HepG2 (cell line): Measurements from ENCODE around the gene IQCE. TPM values are rescaled to one million over a fixed set of nuclear protein-coding genes. Genes with fewer than 3 reads are reported as not detected.

Experiments
- ATF3 ChIP-seq: sonication (generic); formaldehyde crosslinking; IDR thresholded peaks from 2 replicates; pipeline ENCODE4 v1.4.0; 2020; ENCODE audit warnings: missing genetic modification reagents
- CEBPB ChIP-seq: IDR thresholded peaks from 2 replicates; pipeline ENCODE4 v1.6.1; 2011; ENCODE audit warnings: low read depth, low read length, improper control_type of control experiment, borderline replicate concordance
- DZIP1 ChIP-seq: sonication (generic); formaldehyde crosslinking; IDR thresholded peaks from 2 replicates; pipeline ENCODE4 v1.5.0; 2020; ENCODE audit warnings: mild to moderate bottlenecking, missing genetic modification reagents
- IRF1 ChIP-seq: sonication (generic); formaldehyde crosslinking; IDR thresholded peaks from 2 replicates; pipeline ENCODE4 v1.4.0; 2020; ENCODE audit warnings: low read depth, mild to moderate bottlenecking, missing genetic modification reagents
- JUNB ChIP-seq: sonication (generic); formaldehyde crosslinking; IDR thresholded peaks from 2 replicates; pipeline ENCODE4 v1.8.0; 2022; ENCODE audit warnings: missing genetic modification reagents, mild to moderate bottlenecking, borderline replicate concordance
- KMT2A ChIP-seq: sonication (generic); formaldehyde crosslinking; IDR thresholded peaks from 2 replicates; pipeline ENCODE4 v1.4.0; 2020; ENCODE audit warnings: missing genetic modification reagents
- MTA1 ChIP-seq: sonication (generic); formaldehyde crosslinking; IDR thresholded peaks from 2 replicates; pipeline ENCODE4 v1.4.0; 2020; ENCODE audit warnings: missing genetic modification reagents, mild to moderate bottlenecking, borderline replicate concordance
- SP5 ChIP-seq: IDR thresholded peaks from 2 replicates; pipeline ENCODE4 v1.6.1; 2016; ENCODE audit warnings: low read depth, borderline replicate concordance
- TIGD3 ChIP-seq: sonication (generic); formaldehyde crosslinking; IDR thresholded peaks from 2 replicates; pipeline ENCODE4 v1.5.1; 2020; ENCODE audit warnings: mild to moderate bottlenecking, missing genetic modification reagents, borderline replicate concordance
- ZBTB37 ChIP-seq: sonication (generic); formaldehyde crosslinking; IDR thresholded peaks from 2 replicates; pipeline ENCODE4 v1.4.0; 2020; ENCODE audit warnings: mild to moderate bottlenecking, missing genetic modification reagents
- ZBTB42 ChIP-seq: sonication (generic); formaldehyde crosslinking; IDR thresholded peaks from 2 replicates; pipeline ENCODE4 v1.5.0; 2020; ENCODE audit warnings: mild to moderate bottlenecking, missing genetic modification reagents
- ZFX ChIP-seq: sonication (generic); formaldehyde crosslinking; IDR thresholded peaks from 2 replicates; pipeline ENCODE4 v1.4.0; 2020; ENCODE audit warnings: mild to moderate bottlenecking, low read depth, missing genetic modification reagents, moderate library complexity
- ZNF224 ChIP-seq: sonication (generic); formaldehyde crosslinking; IDR thresholded peaks from 2 replicates; pipeline ENCODE4 v1.5.0; 2020; ENCODE audit warnings: mild to moderate bottlenecking, missing genetic modification reagents
- ZNF225 ChIP-seq: sonication (generic); formaldehyde crosslinking; IDR thresholded peaks from 2 replicates; pipeline ENCODE4 v1.4.0; 2020; ENCODE audit warnings: mild to moderate bottlenecking, missing genetic modification reagents
- ZNF232 ChIP-seq: sonication (generic); formaldehyde crosslinking; IDR thresholded peaks from 2 replicates; pipeline ENCODE4 v1.4.0; 2020; ENCODE audit warnings: missing genetic modification reagents, borderline replicate concordance
- ZNF333 ChIP-seq: sonication (generic); formaldehyde crosslinking; IDR thresholded peaks from 2 replicates; pipeline ENCODE4 v1.4.0; 2020; ENCODE audit warnings: mild to moderate bottlenecking, missing genetic modification reagents, borderline replicate concordance
- ZNF710 ChIP-seq: sonication (generic); formaldehyde crosslinking; IDR thresholded peaks from 2 replicates; pipeline ENCODE4 v1.5.0; 2020; ENCODE audit warnings: mild to moderate bottlenecking, missing genetic modification reagents, borderline replicate concordance
- ZNF792 ChIP-seq: IDR thresholded peaks from 2 replicates; pipeline ENCODE4 v1.6.1; 2016
- polyA plus RNA-seq, 8 experiments: library from polyadenylated mRNA; depleted of rRNA in 3 of 8; stranded (reverse) in 7 of 8; unstranded in 1 of 8; fragments of >200 nt; fragmentation: Illumina TruSeq in 4 of 8; extraction: Trizol in 4 of 8; gene quantifications; 2 replicates each; pipeline versions ENCODE4 v1.2.1 to v1.2.3, GENCODE V29; 2011 to 2016; ENCODE audit warnings: low read depth in 4 of 8, missing spikeins in 1 of 8, mixed read lengths in 1 of 8; ENCODE audit not compliant: insufficient read depth in 1 of 8
- total RNA-seq, 5 experiments: library from RNA; depleted of rRNA; stranded (reverse); fragments of >200 nt; fragmentation: Illumina TruSeq; extraction: Trizol; gene quantifications; 2 replicates each; pipeline ENCODE4 v1.2.3, GENCODE V29; 2016; ENCODE audit warnings: low read depth in 1 of 5

The IQCE gene
- total and polyA plus RNA-seq, 2 of the 13 experiments (the other 11 are each of a cell fraction or from before 2014, with no cell fraction given): 1.5 to 2.5 TPM

GRCh38 chr7:2523941-2524807, 34.6 kb upstream of the IQCE start (continued):
- TF ChIP-seq ZNF710 (CRISPR knock-in tag): 0 out of 2 replicates have a peak, but pooled peaks have one; percentile 45
- peak; percentile 37 for TF ChIP-seq SP5 (CRISPR knock-in tag)
- TF ChIP-seq KMT2A (CRISPR knock-in tag): no peak
- no peak for TF ChIP-seq IRF1 (CRISPR knock-in tag)
- TF ChIP-seq TIGD3 (CRISPR knock-in tag): no peak
- TF ChIP-seq ZNF792 (CRISPR knock-in tag): peak; percentile 36; the same call in 1 of the 2 replicates
- no peak for TF ChIP-seq ZNF232 (CRISPR knock-in tag)
- TF ChIP-seq CEBPB: no peak
- TF ChIP-seq JUNB (CRISPR knock-in tag): no peak
- peak; percentile 60 for TF ChIP-seq ZFX
- no peak for TF ChIP-seq ZBTB42 (CRISPR knock-in tag)
- no peak for TF ChIP-seq DZIP1 (CRISPR knock-in tag)
- TF ChIP-seq ATF3: no peak
- 0 out of 2 replicates have a peak, but pooled peaks have one; percentile 32 for TF ChIP-seq MTA1 (CRISPR knock-in tag)
- peak; percentile 62; the same call in 1 of the 2 replicates for TF ChIP-seq ZBTB37
- no peak for TF ChIP-seq ZNF333 (CRISPR knock-in tag)
- TF ChIP-seq ZNF225: peak; percentile 67; the same call in 1 of the 2 replicates
- no peak for TF ChIP-seq ZNF224 (CRISPR knock-in tag)
